Fibroblast of lung (primary cell): Measurements from ENCODE around the gene ARMCX4.

Experiments used
- CTCF ChIP-seq, 2 donors: IDR thresholded peaks in 1 of 2; conservative IDR thresholded peaks in 1 of 2; 1 replicate in 1 of 2; 2 replicates in 1 of 2; pipeline ENCODE4 v1.5.1; 2011 to 2012; ENCODE audit warnings: low read length in 2 of 2, control low read depth in 1 of 2, inconsistent platforms in 1 of 2, low read depth in 1 of 2, mild to moderate bottlenecking in 1 of 2
- EZH2 ChIP-seq: IDR thresholded peaks from 2 replicates; pipeline ENCODE4 v1.5.1; 2012; ENCODE audit warnings: low read length, control low read depth, mild to moderate bottlenecking; ENCODE audit errors: missing control alignments

DNA sequence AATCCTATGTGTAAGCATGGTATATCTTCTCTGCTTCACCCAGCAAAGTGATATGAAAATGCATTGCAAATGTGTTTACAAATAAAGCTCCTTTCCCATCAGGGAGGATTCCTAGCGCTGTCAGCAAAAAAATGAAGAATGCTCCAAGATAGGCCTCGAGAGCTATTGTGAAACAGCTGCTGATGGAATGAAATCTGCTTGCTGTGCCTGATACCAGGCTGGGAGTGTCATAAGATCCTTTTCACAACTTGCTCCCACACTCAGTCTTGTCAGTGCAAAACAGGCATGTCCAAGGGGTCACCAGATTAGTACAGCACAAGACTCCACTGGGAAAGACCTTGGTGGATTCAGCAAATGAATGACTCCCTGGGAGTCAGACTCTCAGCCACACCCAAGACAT lies 43.2 kb upstream of the ARMCX4 start:
- TF ChIP-seq CTCF (conservative IDR thresholded peaks at IDR 0.05 in 1 of 2, IDR thresholded peaks at IDR 0.05 in 1 of 2; ENCODE audit: low read depth in 1 of 2, low read length in 2 of 2) (no peak), EZH2 (no peak)
